Peyer's patch (tissue), 4 donors: ENCODE data around the gene SPON1.

ENCODE experiments used
- CTCF ChIP-seq, 6 experiments: fragments of 450-650 bp in 4 of 6; fragments of 200-600 bp in 2 of 6; sonication (generic) in 1 of 6; IDR thresholded peaks; one replicate each; pipeline ENCODE4 v1.5.1; 2017 to 2019; ENCODE audit warnings: antibody characterized with exemption in 6 of 6, mild to moderate bottlenecking in 3 of 6, moderate library complexity in 1 of 6
- POLR2A ChIP-seq, 2 donors: fragments of 450-650 bp; IDR thresholded peaks; one replicate each; pipeline ENCODE4 v1.5.1; 2017; ENCODE audit warnings: antibody characterized with exemption in 2 of 2, mild to moderate bottlenecking in 2 of 2, moderate library complexity in 2 of 2

DNA sequence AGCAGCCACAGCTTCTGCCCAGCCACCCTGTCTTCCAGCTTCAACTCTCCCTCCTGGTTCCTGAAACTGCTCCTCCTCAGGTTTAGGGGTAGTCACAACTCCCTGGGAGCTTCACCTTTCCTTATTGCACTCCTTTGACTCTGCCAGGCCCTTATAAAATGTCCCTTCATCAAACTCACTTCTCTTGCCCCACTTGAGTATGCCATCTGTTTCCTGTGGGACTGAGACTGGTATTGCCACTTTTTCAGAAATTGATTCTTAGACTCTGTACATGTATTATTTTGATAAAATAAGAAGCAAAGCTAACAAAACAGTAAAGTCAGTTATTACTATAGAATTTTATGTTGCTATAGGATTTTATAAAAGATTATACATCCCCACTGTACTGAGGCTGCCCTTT is 134.1 kb downstream of the SPON1 start:
- TF ChIP-seq CTCF (IDR thresholded peaks at IDR 0.05), result no peak
- TF ChIP-seq POLR2A (IDR thresholded peaks at IDR 0.05), result no peak
